Measurements from ENCODE around the gene CHGA.

DNA sequence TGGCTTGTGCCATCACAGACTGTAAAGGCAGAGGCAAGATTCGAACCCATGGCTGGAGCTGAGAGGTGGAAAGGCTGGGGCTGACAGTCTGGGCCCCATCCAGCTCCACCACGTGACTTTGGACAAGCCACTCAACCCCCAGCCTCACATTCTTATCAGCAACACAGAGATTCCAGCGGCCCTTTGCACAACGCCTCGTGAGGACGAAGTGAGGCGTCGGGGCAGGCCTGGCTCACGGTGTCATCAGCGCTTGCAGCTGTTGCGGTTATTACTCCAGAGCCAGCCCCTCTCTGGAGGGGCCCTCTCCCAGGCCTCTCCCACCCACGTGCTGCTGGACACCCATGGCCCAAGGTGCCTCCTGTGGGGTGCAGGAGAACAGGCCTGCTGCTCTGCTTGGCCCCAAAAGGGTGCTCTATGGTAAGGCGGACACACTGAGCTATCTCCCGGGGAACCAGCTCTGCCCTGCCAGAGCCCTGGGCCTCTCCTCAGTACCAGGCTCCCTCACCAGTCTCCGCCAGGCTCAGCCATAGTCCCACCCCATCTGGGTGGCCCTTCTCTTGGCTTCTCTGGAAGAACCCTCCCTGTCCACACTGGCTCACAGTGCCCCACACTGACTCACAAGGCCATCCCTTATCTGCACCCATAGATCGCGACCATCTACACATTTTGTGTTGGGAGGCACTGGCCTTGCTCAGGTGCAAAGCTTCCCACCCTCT, 21.1 kb downstream of the CHGA start:
- TF ChIP-seq, protein P1, sequence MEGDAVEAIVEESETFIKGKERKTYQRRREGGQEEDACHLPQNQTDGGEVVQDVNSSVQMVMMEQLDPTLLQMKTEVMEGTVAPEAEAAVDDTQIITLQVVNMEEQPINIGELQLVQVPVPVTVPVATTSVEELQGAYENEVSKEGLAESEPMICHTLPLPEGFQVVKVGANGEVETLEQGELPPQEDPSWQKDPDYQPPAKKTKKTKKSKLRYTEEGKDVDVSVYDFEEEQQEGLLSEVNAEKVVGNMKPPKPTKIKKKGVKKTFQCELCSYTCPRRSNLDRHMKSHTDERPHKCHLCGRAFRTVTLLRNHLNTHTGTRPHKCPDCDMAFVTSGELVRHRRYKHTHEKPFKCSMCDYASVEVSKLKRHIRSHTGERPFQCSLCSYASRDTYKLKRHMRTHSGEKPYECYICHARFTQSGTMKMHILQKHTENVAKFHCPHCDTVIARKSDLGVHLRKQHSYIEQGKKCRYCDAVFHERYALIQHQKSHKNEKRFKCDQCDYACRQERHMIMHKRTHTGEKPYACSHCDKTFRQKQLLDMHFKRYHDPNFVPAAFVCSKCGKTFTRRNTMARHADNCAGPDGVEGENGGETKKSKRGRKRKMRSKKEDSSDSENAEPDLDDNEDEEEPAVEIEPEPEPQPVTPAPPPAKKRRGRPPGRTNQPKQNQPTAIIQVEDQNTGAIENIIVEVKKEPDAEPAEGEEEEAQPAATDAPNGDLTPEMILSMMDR (IDR thresholded peaks at IDR 0.05), result no peak
- no peak for TF ChIP-seq POLR2A (IDR thresholded peaks at IDR 0.05)
